ENCODE data around the gene STXBP6.

Gene STXBP6

GRCh38 chr14:24891987-24892496, 157.9 kb downstream of the STXBP6 start (continued):
- TF ChIP-seq PRDM6 (tag by site-specific recombination; IDR thresholded peaks at IDR 0.05) (no peak), ZBTB1 (tag by site-specific recombination; IDR thresholded peaks at IDR 0.05) (no peak)

- ChIA-PET CTCF (interaction anchor here (1.4 kb wide), 1 partner anchor 16 kb away, joined by 3 read pairs; no protein-coding TSS in a partner anchor), POLR2A (no interaction called here)
- Histone ChIP-seq H3K9me3 (ENCODE audit: control insufficient read depth, insufficient read depth, low read depth, low read length) (no peaks in the 10 kb centered on the region), H3K4me3 (ENCODE audit: low read depth, low read length) (no peak overlapping the region), H3K27ac (ENCODE audit: extremely low read depth, low read depth, low read length) (no peak overlapping the region), H3K36me3 (ENCODE audit: control insufficient read depth in 2 of 2, insufficient read depth in 1 of 2, low read length in 2 of 2) (no peaks in the 10 kb centered on the region), H3K4me1 (ENCODE audit: control insufficient read depth, insufficient read depth, low read length) (no peaks in the 10 kb centered on the region)
- TF ChIP-seq ZNF394 (tag by site-specific recombination; IDR thresholded peaks at IDR 0.05; ENCODE audit: borderline replicate concordance) = no peak
- TF ChIP-seq ZNF175 (tag by site-specific recombination; IDR thresholded peaks at IDR 0.05) = no peak
- no peak for TF ChIP-seq KLF7 (tag by site-specific recombination; IDR thresholded peaks at IDR 0.05; ENCODE audit: borderline replicate concordance)
- no peak for TF ChIP-seq HOXD13 (CRISPR knock-in tag; IDR thresholded peaks at IDR 0.05; ENCODE audit: borderline replicate concordance)
Measured at GRCh38 chr14:24890716-24891115, 159.2 kb downstream of the STXBP6 start.

- no peak overlapping the region for H3K4me3 ChIP-seq (ENCODE audit: low read depth, low read length)
- no peaks in the 10 kb centered on the region for H3K36me3 ChIP-seq (ENCODE audit: control insufficient read depth in 2 of 2, insufficient read depth in 1 of 2, low read length in 2 of 2)
- no peak overlapping the region for H3K27ac ChIP-seq (ENCODE audit: extremely low read depth, low read depth, low read length)
- ChIA-PET CTCF (interaction anchor here (1.4 kb wide), 1 partner anchor 17 kb away, joined by 3 read pairs; no protein-coding TSS in a partner anchor), POLR2A (no interaction called here)
- no peaks in the 10 kb centered on the region for H3K4me1 ChIP-seq (ENCODE audit: control insufficient read depth, insufficient read depth, low read length)
- TF ChIP-seq GLI2 (tag by site-specific recombination; IDR thresholded peaks at IDR 0.05; ENCODE audit: borderline replicate concordance, low read depth) (no peak), ELK4 (IDR thresholded peaks at IDR 0.05; ENCODE audit: borderline replicate concordance, low read depth, low read length) (no peak), ZNF701 (tag by site-specific recombination; IDR thresholded peaks at IDR 0.05) (no peak), ZNF366 (tag by site-specific recombination; conservative IDR thresholded peaks at IDR 0.05) (no peak), ZNF610 (tag by site-specific recombination; IDR thresholded peaks at IDR 0.05; ENCODE audit: borderline replicate concordance) (no peak), ZNF580 (tag by site-specific recombination; IDR thresholded peaks at IDR 0.05) (no peak), ZNF645 (tag by site-specific recombination; IDR thresholded peaks at IDR 0.05) (no peak), ZFP37 (tag by site-specific recombination; IDR thresholded peaks at IDR 0.05) (no peak), ZNF138 (tag by site-specific recombination; IDR thresholded peaks at IDR 0.05; ENCODE audit: borderline replicate concordance) (no peak), ZNF274 (IDR thresholded peaks at IDR 0.05; ENCODE audit: low read length) (no peak), ZNF274 (tag by site-specific recombination; IDR thresholded peaks at IDR 0.05; ENCODE audit: borderline replicate concordance) (no peak), ZNF169 (tag by site-specific recombination; IDR thresholded peaks at IDR 0.05) (no peak), ZNF2 (tag by site-specific recombination; IDR thresholded peaks at IDR 0.05) (no peak), ZNF548 (tag by site-specific recombination; IDR thresholded peaks at IDR 0.05) (no peak), ZNF362 (tag by site-specific recombination; IDR thresholded peaks at IDR 0.05) (no peak), ZNF223 (tag by site-specific recombination; IDR thresholded peaks at IDR 0.05) (no peak), ZNF404 (tag by site-specific recombination; IDR thresholded peaks at IDR 0.05) (no peak), ZNF837 (tag by site-specific recombination; IDR thresholded peaks at IDR 0.05) (no peak), SP3 (tag by site-specific recombination; IDR thresholded peaks at IDR 0.05) (no peak), KLF7 (tag by site-specific recombination; IDR thresholded peaks at IDR 0.05; ENCODE audit: borderline replicate concordance) (no peak)
- no peaks in the 10 kb centered on the region for H3K9me3 ChIP-seq (ENCODE audit: control insufficient read depth, insufficient read depth, low read depth, low read length)
Measured at GRCh38 chr14:24889843-24890242, 160.1 kb downstream of the STXBP6 start.

Measured in HEK293 (cell line).